Osteocyte (in vitro differentiated cells): ENCODE measurements around the gene SLC41A2. TPM values are rescaled to one million over a fixed set of nuclear protein-coding genes. Genes with fewer than 3 reads are reported as not detected.

Experiments used
- DNase-seq: peaks from one replicate; pipeline ENCODE4 v3.0.0; 2021; ENCODE audit warnings: mixed read lengths; ENCODE audit not compliant: unreplicated experiment; ENCODE audit errors: extremely low spot score
- H3K27ac Mint-ChIP-seq: one replicate; pipeline ENCODE4 v1.8.0; 2021; ENCODE audit warnings: mild to moderate bottlenecking, mixed read lengths; ENCODE audit not compliant: unreplicated experiment
- H3K27me3 Mint-ChIP-seq: one replicate; pipeline ENCODE4 v1.8.0; 2021; ENCODE audit warnings: mixed read lengths; ENCODE audit not compliant: unreplicated experiment
- H3K36me3 Mint-ChIP-seq: one replicate; pipeline ENCODE4 v1.8.0; 2021; ENCODE audit warnings: mixed read lengths; ENCODE audit not compliant: unreplicated experiment
- H3K4me1 Mint-ChIP-seq: one replicate; pipeline ENCODE4 v1.8.0; 2021; ENCODE audit warnings: mixed read lengths; ENCODE audit not compliant: unreplicated experiment
- H3K4me3 Mint-ChIP-seq: one replicate; pipeline ENCODE4 v1.8.0; 2021; ENCODE audit warnings: mild to moderate bottlenecking, moderate library complexity, mixed read lengths; ENCODE audit not compliant: unreplicated experiment
- H3K9me3 Mint-ChIP-seq: one replicate; pipeline ENCODE4 v1.8.0; 2021; ENCODE audit warnings: mixed read lengths; ENCODE audit not compliant: unreplicated experiment
- total RNA-seq: library from RNA; stranded (reverse); gene quantifications from 2 replicates; pipeline ENCODE4 v1.2.1, GENCODE V29; 2021
- TF ChIP-seq, protein P1 (sequence below): fragments of 200-600 bp; sonication (generic); IDR thresholded peaks from 2 replicates; pipeline ENCODE4 v1.5.0; 2021; ENCODE audit warnings: antibody characterized with exemption, mild to moderate bottlenecking, moderate library complexity

The SLC41A2 gene
- total RNA-seq, 1 donor from 2014 or later, result 24.4 TPM

DNA sequence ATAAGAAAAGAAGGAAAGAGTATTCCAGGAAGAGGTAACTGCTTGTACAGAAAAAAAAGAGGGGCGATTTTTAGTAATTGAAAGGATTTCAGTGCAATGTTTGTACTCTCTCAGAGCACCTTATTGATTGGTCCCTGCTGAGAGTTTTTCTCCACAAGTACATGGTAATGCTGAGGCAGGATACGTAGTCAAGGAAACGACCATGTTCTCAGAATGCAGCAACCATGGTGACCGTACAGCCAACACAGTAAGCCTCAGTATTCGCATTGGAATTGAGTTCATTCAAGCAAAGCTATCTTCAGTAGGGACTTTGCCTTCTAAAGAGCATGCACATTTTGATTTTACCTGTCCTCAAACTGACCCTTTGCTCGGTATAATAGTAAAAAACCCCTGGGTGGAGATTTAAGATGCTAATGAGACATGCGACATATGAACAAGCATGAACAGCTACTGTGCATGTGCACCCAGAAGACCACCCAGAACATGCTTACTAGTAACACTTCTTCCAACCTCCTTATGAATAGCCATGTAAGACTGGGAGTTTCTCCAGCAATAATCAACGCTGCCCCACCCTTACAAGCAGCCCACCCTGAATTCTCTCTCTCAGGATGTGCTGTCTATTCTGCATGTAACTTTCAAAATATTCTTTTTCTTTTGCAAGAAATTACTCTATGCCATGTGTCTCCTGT lies 6.2 kb upstream of the SLC41A2 start:
- Mint-ChIP-seq H3K4me1 (peaks cover 10% of the 10 kb centered on the region), H3K36me3 (peaks cover 3% of the 10 kb centered on the region), H3K27ac (no peak overlapping the region), H3K9me3 (no peaks in the 10 kb centered on the region), H3K27me3 (no peaks in the 10 kb centered on the region), H3K4me3 (no peak overlapping the region)
- DNase-seq, result no peak
- TF ChIP-seq, protein P1, sequence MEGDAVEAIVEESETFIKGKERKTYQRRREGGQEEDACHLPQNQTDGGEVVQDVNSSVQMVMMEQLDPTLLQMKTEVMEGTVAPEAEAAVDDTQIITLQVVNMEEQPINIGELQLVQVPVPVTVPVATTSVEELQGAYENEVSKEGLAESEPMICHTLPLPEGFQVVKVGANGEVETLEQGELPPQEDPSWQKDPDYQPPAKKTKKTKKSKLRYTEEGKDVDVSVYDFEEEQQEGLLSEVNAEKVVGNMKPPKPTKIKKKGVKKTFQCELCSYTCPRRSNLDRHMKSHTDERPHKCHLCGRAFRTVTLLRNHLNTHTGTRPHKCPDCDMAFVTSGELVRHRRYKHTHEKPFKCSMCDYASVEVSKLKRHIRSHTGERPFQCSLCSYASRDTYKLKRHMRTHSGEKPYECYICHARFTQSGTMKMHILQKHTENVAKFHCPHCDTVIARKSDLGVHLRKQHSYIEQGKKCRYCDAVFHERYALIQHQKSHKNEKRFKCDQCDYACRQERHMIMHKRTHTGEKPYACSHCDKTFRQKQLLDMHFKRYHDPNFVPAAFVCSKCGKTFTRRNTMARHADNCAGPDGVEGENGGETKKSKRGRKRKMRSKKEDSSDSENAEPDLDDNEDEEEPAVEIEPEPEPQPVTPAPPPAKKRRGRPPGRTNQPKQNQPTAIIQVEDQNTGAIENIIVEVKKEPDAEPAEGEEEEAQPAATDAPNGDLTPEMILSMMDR, result no peak

DNA sequence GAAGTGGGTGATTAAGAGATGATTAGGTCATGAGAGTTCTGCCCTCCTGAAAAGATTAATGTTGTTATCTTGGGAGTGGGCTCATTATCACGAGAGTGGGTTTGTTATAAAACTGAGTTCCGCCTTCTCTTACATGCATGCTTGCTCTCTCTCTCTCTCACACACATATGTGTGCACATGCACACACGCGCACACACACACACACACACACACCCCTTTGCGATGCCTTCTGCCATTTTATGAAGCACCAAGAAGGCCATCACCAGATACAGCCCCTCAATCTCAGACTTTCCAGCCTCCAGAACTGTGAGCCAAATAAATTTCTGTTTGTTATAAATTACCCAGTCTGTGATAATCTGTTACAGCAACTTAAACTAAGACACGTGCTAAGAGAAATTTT lies 5.7 kb upstream of the SLC41A2 start:
- Mint-ChIP-seq H3K9me3 (no peaks in the 10 kb centered on the region), H3K36me3 (peaks cover 3% of the 10 kb centered on the region), H3K27ac (no peak overlapping the region), H3K27me3 (no peaks in the 10 kb centered on the region), H3K4me3 (no peak overlapping the region), H3K4me1 (peaks cover 15% of the 10 kb centered on the region)
- TF ChIP-seq, protein P1, result no peak
- DNase-seq, result no peak

DNA sequence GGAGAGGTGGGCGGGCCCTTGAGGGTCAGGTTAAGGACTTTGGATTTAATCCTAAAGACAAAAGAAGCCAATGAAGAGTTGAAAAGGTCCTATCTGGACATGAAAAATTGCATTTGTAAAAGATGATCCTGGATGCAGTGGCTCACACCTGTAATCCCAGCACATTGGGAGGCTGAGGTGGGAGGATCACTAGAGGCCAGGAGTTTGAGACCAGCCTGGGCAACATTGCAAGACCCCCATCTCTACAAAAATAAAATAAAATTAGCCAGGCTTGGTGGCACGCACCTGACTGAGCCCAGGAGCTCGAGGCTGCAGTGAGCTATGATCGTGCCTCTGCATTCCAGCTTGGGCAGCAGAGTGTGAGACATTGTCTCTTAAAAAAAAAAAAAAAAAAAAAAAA lies 2.4 kb upstream of the SLC41A2 start:
- H3K27ac Mint-ChIP-seq, result no peak overlapping the region
- no peaks in the 10 kb centered on the region for H3K9me3 Mint-ChIP-seq
- H3K27me3 Mint-ChIP-seq, result no peaks in the 10 kb centered on the region
- H3K4me1 Mint-ChIP-seq, result peaks cover 28% of the 10 kb centered on the region
- DNase-seq, result no peak
- H3K36me3 Mint-ChIP-seq, result no peaks in the 10 kb centered on the region
- no peak overlapping the region for H3K4me3 Mint-ChIP-seq
- TF ChIP-seq, protein P1, result no peak

DNA sequence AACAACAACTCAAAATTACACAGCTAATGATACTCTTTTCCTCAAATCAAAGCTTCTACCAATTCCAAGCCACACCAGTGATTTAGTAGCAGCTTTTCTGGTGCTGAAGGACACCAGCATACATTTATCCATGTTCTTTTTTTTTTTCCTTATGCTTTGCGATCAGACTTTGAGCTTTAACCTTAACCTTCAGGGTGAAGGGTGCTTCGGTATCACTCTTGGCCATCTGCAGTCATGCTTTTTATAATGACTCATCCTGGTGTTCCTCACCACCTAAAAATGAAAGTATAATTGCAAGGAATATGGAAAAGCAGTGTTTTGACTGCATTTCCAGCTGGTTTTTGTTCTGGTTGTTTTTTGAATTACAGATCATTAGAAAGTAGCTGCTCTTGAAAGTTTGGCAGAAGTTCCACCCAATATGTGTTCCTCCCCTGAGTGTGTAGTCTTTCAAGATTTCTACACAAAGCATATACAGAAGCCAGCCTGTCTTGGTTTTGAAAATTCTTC lies 1.3 kb upstream of the SLC41A2 start:
- TF ChIP-seq, protein P1, result no peak
- DNase-seq, result no peak
- no peaks in the 10 kb centered on the region for H3K36me3 Mint-ChIP-seq
- H3K27ac Mint-ChIP-seq, result peak overlapping the region; percentile 91
- H3K27me3 Mint-ChIP-seq, result no peaks in the 10 kb centered on the region
- H3K4me1 Mint-ChIP-seq, result peaks cover 28% of the 10 kb centered on the region
- H3K4me3 Mint-ChIP-seq, result peak overlapping the region; percentile 78
- no peaks in the 10 kb centered on the region for H3K9me3 Mint-ChIP-seq

DNA sequence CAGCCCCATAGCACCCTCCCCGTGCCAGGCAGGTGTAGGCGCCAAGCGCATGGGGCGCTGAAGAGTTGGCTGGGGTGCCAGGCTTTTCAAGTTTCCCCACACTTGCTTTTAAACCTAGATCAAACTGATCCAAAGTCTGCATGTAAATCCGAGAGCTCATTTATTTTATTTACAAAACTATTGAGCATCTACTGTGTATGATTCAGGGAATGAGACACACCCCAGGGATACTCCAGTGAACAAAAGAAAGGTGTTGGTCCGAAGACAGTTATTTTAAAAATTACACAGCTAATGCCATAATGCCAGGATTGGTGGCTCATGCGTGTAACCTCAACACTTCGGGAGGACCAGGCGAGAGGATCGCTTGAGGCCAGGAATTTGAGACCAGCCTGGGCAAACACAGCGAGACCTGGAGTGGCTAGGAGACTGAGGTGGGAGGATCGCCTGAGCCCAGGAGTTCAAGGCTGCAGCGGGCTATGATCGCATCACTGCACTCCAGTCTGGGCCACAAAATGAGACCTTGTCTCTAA lies 780 bp upstream of the SLC41A2 start:
- no peaks in the 10 kb centered on the region for H3K9me3 Mint-ChIP-seq
- no peaks in the 10 kb centered on the region for H3K27me3 Mint-ChIP-seq
- TF ChIP-seq, protein P1, result no peak
- DNase-seq, result no peak
- H3K36me3 Mint-ChIP-seq, result no peaks in the 10 kb centered on the region
- peaks cover 32% of the 10 kb centered on the region for H3K4me1 Mint-ChIP-seq
- peak overlapping the region; percentile 78 for H3K4me3 Mint-ChIP-seq
- H3K27ac Mint-ChIP-seq, result peak overlapping the region; percentile 91
